Smooth muscle cell (in vitro differentiated cells): ENCODE measurements around the gene APPL2. TPM values are rescaled to one million over a fixed set of nuclear protein-coding genes. Genes with fewer than 3 reads are reported as not detected.

Experiments
- DNase-seq: peaks from one replicate; lab custom pipeline; 2025; ENCODE audit not compliant: unreplicated experiment; lab: John Stamatoyannopoulos, UW
- H2AFZ ChIP-seq: fragments of 200-600 bp; sonication (generic); 2 replicates; pipeline ENCODE4 v1.6.0; 2016; ENCODE audit warnings: antibody characterized with exemption, low read depth, mild to moderate bottlenecking
- H3F3A ChIP-seq: fragments of 200-600 bp; sonication (generic); 2 replicates; pipeline ENCODE4 v1.6.0; 2017; ENCODE audit warnings: antibody characterized with exemption, low read depth
- H3K27ac ChIP-seq: fragments of 200-600 bp; sonication (generic); 2 replicates; pipeline ENCODE4 v1.5.1; 2016; ENCODE audit warnings: low read depth, mild to moderate bottlenecking
- H3K27me3 ChIP-seq: fragments of 200-600 bp; sonication (generic); 2 replicates; pipeline ENCODE4 v1.6.1; 2016; ENCODE audit warnings: low read depth, mild to moderate bottlenecking
- H3K36me3 ChIP-seq: fragments of 200-600 bp; sonication (generic); 2 replicates; pipeline ENCODE4 v1.5.1; 2016; ENCODE audit warnings: low read depth
- H3K4me1 ChIP-seq: fragments of 200-600 bp; sonication (generic); 2 replicates; pipeline ENCODE4 v1.5.1; 2016; ENCODE audit warnings: low read depth
- H3K4me2 ChIP-seq: fragments of 200-600 bp; sonication (generic); 2 replicates; pipeline ENCODE4 v1.6.0; 2016; ENCODE audit warnings: mild to moderate bottlenecking
- H3K4me3 ChIP-seq: fragments of 200-600 bp; sonication (generic); 2 replicates; pipeline ENCODE4 v1.5.1; 2016; ENCODE audit warnings: mild to moderate bottlenecking
- H3K79me2 ChIP-seq: fragments of 200-600 bp; sonication (generic); 2 replicates; pipeline ENCODE4 v1.6.0; 2016; ENCODE audit warnings: low read depth, mild to moderate bottlenecking
- H3K9ac ChIP-seq: fragments of 200-600 bp; sonication (generic); 2 replicates; pipeline ENCODE4 v1.6.0; 2016; ENCODE audit warnings: low read depth
- H3K9me3 ChIP-seq: fragments of 200-600 bp; sonication (generic); replicated peaks from 2 replicates; pipeline ENCODE4 v1.5.1; 2016; ENCODE audit warnings: low read depth
- H4K20me1 ChIP-seq: fragments of 200-600 bp; sonication (generic); 2 replicates; pipeline ENCODE4 v1.6.0; 2016; ENCODE audit warnings: low read depth
- CTCF ChIP-seq: fragments of 200-600 bp; sonication (generic); IDR thresholded peaks from 2 replicates; pipeline ENCODE4 v1.5.1; 2017; ENCODE audit warnings: borderline replicate concordance, mild to moderate bottlenecking, antibody characterized with exemption; ENCODE audit not compliant: insufficient read depth, poor library complexity, severe bottlenecking
- WGBS: methylation state at CpG from one replicate; pipeline ENCODE4 v1.1.7; 2016; ENCODE audit warnings: low lambda C conversion rate; 5-methylcytosine and 5-hydroxymethylcytosine counted together
- polyA plus RNA-seq: library from polyadenylated mRNA; unstranded; fragments of >200 nt; fragmentation: Nextera tagmentation; extraction: Ambion mirVana; gene quantifications from 2 replicates; pipeline ENCODE4 v1.2.1, GENCODE V29; 2016
- total RNA-seq: library from RNA; depleted of rRNA; stranded (reverse); fragments of >200 nt; gene quantifications from 2 replicates; pipeline ENCODE4 v1.2.3, GENCODE V29; 2014

APPL2 gene
- total and polyA plus RNA-seq, 2 experiments from 2014 or later: 19.8 to 22.4 TPM

DNA sequence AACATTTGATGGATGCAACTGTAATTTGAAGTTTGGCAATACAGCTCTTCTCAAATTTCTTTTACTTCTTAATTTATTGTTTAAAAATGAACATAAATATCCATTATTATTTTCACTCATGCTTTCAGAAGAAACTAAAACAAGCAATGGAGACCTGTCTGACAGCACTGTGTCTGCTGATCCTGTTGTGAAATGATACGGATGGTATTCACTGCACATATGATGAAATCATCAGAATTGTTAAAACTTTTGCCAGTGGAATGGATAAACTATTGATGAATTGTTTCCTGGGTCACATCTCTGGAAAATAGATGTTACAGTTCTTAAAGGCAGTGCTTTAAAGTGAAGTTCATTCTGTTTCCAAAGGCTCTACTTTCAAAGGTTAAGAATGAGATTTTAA, 69.2 kb downstream of the APPL2 start:
- H3K9me3 ChIP-seq: no peaks in the 10 kb centered on the region
- H3K27ac ChIP-seq: no peak overlapping the region
- H2AFZ ChIP-seq: no peak overlapping the region
- H3K79me2 ChIP-seq: peaks cover 2% of the 10 kb centered on the region
- H3K9ac ChIP-seq: no peak overlapping the region
- DNase-seq: no peak
- no peaks in the 10 kb centered on the region for H3K4me1 ChIP-seq
- peaks cover 6% of the 10 kb centered on the region for H3F3A ChIP-seq
- no peak overlapping the region for H3K4me3 ChIP-seq
- H3K4me2 ChIP-seq: no peak overlapping the region
- no peaks in the 10 kb centered on the region for H4K20me1 ChIP-seq
- H3K27me3 ChIP-seq: no peaks in the 10 kb centered on the region
- no peak for TF ChIP-seq CTCF
- peaks cover 48% of the 10 kb centered on the region for H3K36me3 ChIP-seq
- 98% methylated on average over 1 of the region's 1 CpG for WGBS

DNA sequence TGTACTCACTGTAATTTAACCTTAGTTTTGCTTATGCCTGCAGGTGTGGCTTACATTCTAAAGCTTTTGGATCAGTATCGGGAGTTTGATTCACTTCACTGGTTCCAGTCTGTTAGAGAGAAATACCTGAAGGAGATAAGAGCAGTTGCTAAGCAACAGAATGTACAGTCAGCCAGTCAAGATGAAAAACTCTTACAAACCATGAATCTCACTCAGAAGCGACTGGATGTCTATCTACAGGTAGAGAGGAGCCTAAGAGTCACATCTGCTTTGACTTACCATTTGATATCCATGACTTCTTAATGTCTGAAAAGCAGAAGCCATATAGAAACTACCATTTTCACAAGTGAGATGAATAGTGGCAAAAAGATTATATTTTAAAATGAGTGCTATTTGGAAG, 71.9 kb downstream of the APPL2 start:
- Histone ChIP-seq H3K9me3 (no peaks in the 10 kb centered on the region), H3K36me3 (peaks cover 56% of the 10 kb centered on the region), H3K4me3 (no peak overlapping the region), H3F3A (no peaks in the 10 kb centered on the region), H3K27me3 (no peaks in the 10 kb centered on the region), H3K27ac (no peak overlapping the region), H3K79me2 (peaks cover 2% of the 10 kb centered on the region), H2AFZ (no peak overlapping the region), H4K20me1 (no peaks in the 10 kb centered on the region), H3K4me2 (no peak overlapping the region), H3K9ac (no peak overlapping the region), H3K4me1 (no peaks in the 10 kb centered on the region)
- WGBS: 88% methylated on average over 2 of the region's 2 CpGs
- TF ChIP-seq CTCF: no peak
- no peak for DNase-seq

DNA sequence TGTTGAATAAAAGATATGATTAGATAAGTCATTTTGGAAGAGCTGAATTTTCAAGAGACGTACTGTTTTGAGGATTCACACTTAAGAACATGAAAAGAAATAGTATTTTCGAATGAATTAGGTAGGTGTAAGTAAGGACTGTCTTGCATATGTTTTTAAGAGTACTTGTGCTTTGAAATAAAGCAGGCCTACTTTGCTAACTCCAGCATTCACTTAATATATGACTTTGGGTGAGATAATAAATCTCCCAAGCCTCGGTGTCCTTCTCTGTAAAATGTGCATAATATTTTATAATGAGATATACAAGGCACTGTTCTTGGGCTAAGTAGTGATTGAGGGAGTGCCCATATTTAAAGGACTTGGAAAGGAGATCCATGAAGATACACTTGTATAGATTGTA, 73.8 kb downstream of the APPL2 start:
- Histone ChIP-seq H3K4me2 (no peak overlapping the region), H3K4me3 (no peak overlapping the region), H3K36me3 (peaks cover 47% of the 10 kb centered on the region), H4K20me1 (no peaks in the 10 kb centered on the region), H3K27me3 (no peaks in the 10 kb centered on the region), H3K9me3 (no peaks in the 10 kb centered on the region), H3K4me1 (no peaks in the 10 kb centered on the region), H3K9ac (no peak overlapping the region), H2AFZ (no peak overlapping the region), H3K79me2 (no peaks in the 10 kb centered on the region), H3F3A (no peaks in the 10 kb centered on the region), H3K27ac (no peak overlapping the region)
- 95% methylated on average over 3 of the region's 3 CpGs for WGBS
- no peak for TF ChIP-seq CTCF
- no peak for DNase-seq

GRCh38 chr12:105158876-105159275, 77.1 kb downstream of the APPL2 start:
- Histone ChIP-seq H3K79me2 (no peaks in the 10 kb centered on the region), H2AFZ (no peak overlapping the region), H3K27ac (peak overlapping the region; percentile 9), H3K27me3 (no peaks in the 10 kb centered on the region), H4K20me1 (no peaks in the 10 kb centered on the region), H3K4me2 (no peak overlapping the region), H3K9ac (no peak overlapping the region), H3K4me1 (no peaks in the 10 kb centered on the region), H3K4me3 (no peak overlapping the region), H3F3A (no peaks in the 10 kb centered on the region), H3K36me3 (peaks cover 41% of the 10 kb centered on the region), H3K9me3 (no peaks in the 10 kb centered on the region)
- no peak for DNase-seq
- no peak for TF ChIP-seq CTCF
- 90% methylated on average over 2 of the region's 2 CpGs for WGBS
